Neuronal stem cell (in vitro differentiated cells): ENCODE data around the gene HGFAC.

Experiments used
- DNase-seq: peaks from one replicate; pipeline ENCODE4 v3.0.0-alpha.2; 2013; ENCODE audit warnings: low spot score
- H2AFZ ChIP-seq: one replicate; pipeline ENCODE4 v1.6.1; 2013; ENCODE audit warnings: mild to moderate bottlenecking, low read length, inconsistent platforms
- H2AK5ac ChIP-seq: 2 replicates; pipeline ENCODE4 v1.6.1; 2013; ENCODE audit warnings: low read depth, mild to moderate bottlenecking, inconsistent platforms, low read length, moderate library complexity, mixed read lengths
- H2BK120ac ChIP-seq: 2 replicates; pipeline ENCODE4 v1.6.1; 2013; ENCODE audit warnings: low read depth, mild to moderate bottlenecking, inconsistent platforms, low read length, moderate library complexity, mixed read lengths
- H2BK12ac ChIP-seq: one replicate; pipeline ENCODE4 v1.6.1; 2013; ENCODE audit warnings: low read length, inconsistent platforms
- H2BK15ac ChIP-seq: 2 replicates; pipeline ENCODE4 v1.6.1; 2013; ENCODE audit warnings: mild to moderate bottlenecking, low read length, inconsistent platforms, mixed read lengths
- H2BK5ac ChIP-seq: one replicate; pipeline ENCODE4 v1.6.1; 2013; ENCODE audit warnings: inconsistent platforms, mild to moderate bottlenecking, low read length, moderate library complexity
- H3K14ac ChIP-seq: one replicate; pipeline ENCODE4 v1.6.1; 2013; ENCODE audit warnings: low read length, inconsistent platforms
- H3K18ac ChIP-seq: 2 replicates; pipeline ENCODE4 v1.6.1; 2013; ENCODE audit warnings: low read length, inconsistent platforms
- H3K23ac ChIP-seq: 2 replicates; pipeline ENCODE4 v1.6.1; 2013; ENCODE audit warnings: low read depth, mild to moderate bottlenecking, mixed read lengths, low read length, inconsistent platforms; ENCODE audit not compliant: poor library complexity
- H3K27ac ChIP-seq: replicated peaks from 3 replicates; pipeline ENCODE4 v1.5.1; 2013; ENCODE audit warnings: low read length, inconsistent platforms
- H3K27me3 ChIP-seq, 3 experiments: 2 replicates each; pipeline ENCODE4 v1.6.1; 2013; ENCODE audit warnings: low read length in 3 of 3, mild to moderate bottlenecking in 2 of 3, inconsistent platforms in 1 of 3, low read depth in 1 of 3, mixed read lengths in 1 of 3, moderate library complexity in 1 of 3; ENCODE audit not compliant: control insufficient read depth in 3 of 3, insufficient read depth in 3 of 3
- H3K36me3 ChIP-seq, 2 donors: replicated peaks in 1 of 2; 2 replicates each; pipeline ENCODE4 v1.6.1; 2013; ENCODE audit warnings: low read length in 2 of 2; ENCODE audit not compliant: control insufficient read depth in 2 of 2, insufficient read depth in 2 of 2
- H3K4ac ChIP-seq: 2 replicates; pipeline ENCODE4 v1.6.1; 2013; ENCODE audit warnings: inconsistent platforms, mild to moderate bottlenecking, low read length, moderate library complexity
- H3K4me1 ChIP-seq, 2 donors: 1 replicate in 1 of 2; 2 replicates in 1 of 2; pipeline ENCODE4 v1.6.1; 2013; ENCODE audit warnings: low read length in 2 of 2, low read depth in 1 of 2; ENCODE audit not compliant: control insufficient read depth in 2 of 2, insufficient read depth in 1 of 2
- H3K4me2 ChIP-seq: one replicate; pipeline ENCODE4 v1.6.1; 2013; ENCODE audit warnings: mild to moderate bottlenecking, low read length, inconsistent platforms; ENCODE audit not compliant: insufficient read depth, poor library complexity, severe bottlenecking
- H3K4me3 ChIP-seq, 2 donors: 2 replicates each; pipeline ENCODE4 v1.5.1; 2013; ENCODE audit warnings: low read length in 2 of 2, mild to moderate bottlenecking in 2 of 2, inconsistent platforms in 1 of 2, moderate library complexity in 1 of 2
- H3K79me1 ChIP-seq: one replicate; pipeline ENCODE4 v1.6.1; 2013; ENCODE audit warnings: low read depth, mild to moderate bottlenecking, inconsistent platforms, low read length, moderate library complexity
- H3K9ac ChIP-seq: one replicate; pipeline ENCODE4 v1.6.1; 2013; ENCODE audit warnings: mild to moderate bottlenecking, low read depth, low read length, inconsistent platforms; ENCODE audit not compliant: poor library complexity
- H3K9me3 ChIP-seq, 2 donors: replicated peaks in 1 of 2; 2 replicates each; pipeline versions ENCODE3 to v1.6.1; 2013; ENCODE audit warnings: low read length in 2 of 2, mild to moderate bottlenecking in 2 of 2, inconsistent platforms in 1 of 2, low read depth in 1 of 2, mixed read lengths in 1 of 2, moderate library complexity in 1 of 2; ENCODE audit not compliant: control insufficient read depth in 2 of 2, insufficient read depth in 1 of 2
- H4K8ac ChIP-seq: one replicate; pipeline ENCODE4 v1.6.1; 2013; ENCODE audit warnings: low read depth, mild to moderate bottlenecking, inconsistent platforms, low read length, moderate library complexity
- H4K91ac ChIP-seq: one replicate; pipeline ENCODE4 v1.6.1; 2013; ENCODE audit warnings: low read length, low read depth, mild to moderate bottlenecking, inconsistent platforms; ENCODE audit not compliant: poor library complexity
- WGBS, 2 donors: extraction: QIAGEN DNeasy Blood & Tissue Kit; methylation state at CpG; one replicate each; pipeline ENCODE4 v1.1.7; 2013; ENCODE audit warnings: missing lambda C conversion rate in 2 of 2, mixed read lengths in 1 of 2; ENCODE audit not compliant: insufficient read length in 2 of 2, insufficient replicate concordance in 1 of 2; ENCODE audit errors: extremely low coverage in 2 of 2; 5-methylcytosine and 5-hydroxymethylcytosine counted together

HGFAC gene

GRCh38 chr4:3449574-3450534, 8.1 kb downstream of the HGFAC start:
- Histone ChIP-seq H3K27ac (no peak overlapping the region), H3K18ac (peak overlapping the region; percentile 50)

GRCh38 chr4:3450643-3451042, 8.9 kb downstream of the HGFAC start:
- Histone ChIP-seq H3K9me3 (peaks cover 0 to 3% of the 10 kb centered on the region in 2 donors), H3K36me3 (no peaks in the 10 kb centered on the region), H2BK15ac (peak overlapping the region; percentile 30), H3K27ac (no peak overlapping the region), H3K14ac (peak overlapping the region; percentile 84), H4K8ac (no peak overlapping the region), H3K4me2 (no peak overlapping the region), H2BK120ac (no peak overlapping the region), H3K9ac (no peak overlapping the region), H2AK5ac (no peak overlapping the region), H3K79me1 (no peaks in the 10 kb centered on the region), H4K91ac (no peak overlapping the region), H3K18ac (peak overlapping the region; percentile 50), H3K27me3 (no peaks in the 10 kb centered on the region), H2BK5ac (no peak overlapping the region), H3K4ac (no peak overlapping the region), H2AFZ (peak overlapping the region; percentile 80), H3K4me3 (no peak overlapping the region), H3K23ac (no peak overlapping the region), H3K4me1 (peaks cover 7% of the 10 kb centered on the region in 2 donors), H2BK12ac (peak overlapping the region; percentile 46)
- no peak for DNase-seq
- WGBS, 2 donors, result no CpG with 5 or more reads among the region's 4 CpGs

More at GRCh38 chr4:3449574-3450534, 8.1 kb downstream of the HGFAC start:
- H4K91ac ChIP-seq, result peak overlapping the region; percentile 65
- peaks cover 7% of the 10 kb centered on the region in 2 donors for H3K4me1 ChIP-seq
- peak overlapping the region; percentile 66 for H3K4ac ChIP-seq
- peak overlapping the region; percentile 85 for H3K23ac ChIP-seq
- no peaks in the 10 kb centered on the region for H3K27me3 ChIP-seq
- H3K79me1 ChIP-seq, result no peaks in the 10 kb centered on the region
- H3K4me3 ChIP-seq, result no peak overlapping the region
- H3K9ac ChIP-seq, result peak overlapping the region; percentile 21
- DNase-seq, result no peak
- H3K9me3 ChIP-seq, result peaks cover 0 to 3% of the 10 kb centered on the region in 2 donors
- no peaks in the 10 kb centered on the region for H3K36me3 ChIP-seq
- H2BK5ac ChIP-seq, result peak overlapping the region; percentile 78
- H2BK12ac ChIP-seq, result peak overlapping the region; percentile 46
- H3K14ac ChIP-seq, result peak overlapping the region; percentile 94
- no peak overlapping the region for H3K4me2 ChIP-seq
- WGBS, 2 donors, result no CpG with 5 or more reads among the region's 35 CpGs
- H2BK15ac ChIP-seq, result peak overlapping the region; percentile 99
- peak overlapping the region; percentile 98 for H2AK5ac ChIP-seq
- no peak overlapping the region for H4K8ac ChIP-seq
- H2BK120ac ChIP-seq, result no peak overlapping the region
- peak overlapping the region; percentile 80 for H2AFZ ChIP-seq

- Histone ChIP-seq H3K4me1 (peaks cover 7% of the 10 kb centered on the region in 2 donors), H4K8ac (no peak overlapping the region), H2BK120ac (no peak overlapping the region), H3K14ac (no peak overlapping the region), H3K4ac (no peak overlapping the region), H2BK12ac (no peak overlapping the region), H4K91ac (no peak overlapping the region), H3K23ac (no peak overlapping the region), H3K27me3 (no peaks in the 10 kb centered on the region), H2BK5ac (no peak overlapping the region), H3K9me3 (peaks cover 0 to 3% of the 10 kb centered on the region in 2 donors), H3K4me3 (no peak overlapping the region), H3K9ac (no peak overlapping the region), H3K18ac (no peak overlapping the region), H3K4me2 (no peak overlapping the region), H3K79me1 (no peaks in the 10 kb centered on the region), H3K36me3 (no peaks in the 10 kb centered on the region), H2AFZ (no peak overlapping the region), H2BK15ac (no peak overlapping the region), H2AK5ac (no peak overlapping the region), H3K27ac (no peak overlapping the region)
- DNase-seq, result no peak
- no CpG with 5 or more reads among the region's 3 CpGs for WGBS, 2 donors
These were observed 10.2 kb downstream of the HGFAC start for GRCh38 chr4:3451956-3452355.

- no peak overlapping the region for H3K4me3 ChIP-seq
- peaks cover 7% of the 10 kb centered on the region in 2 donors for H3K4me1 ChIP-seq
- no peak overlapping the region for H3K18ac ChIP-seq
- H2BK12ac ChIP-seq, result no peak overlapping the region
- peaks cover 0 to 3% of the 10 kb centered on the region in 2 donors for H3K9me3 ChIP-seq
- no peak overlapping the region for H2BK5ac ChIP-seq
- no peak overlapping the region for H4K91ac ChIP-seq
- no peak overlapping the region for H4K8ac ChIP-seq
- H3K36me3 ChIP-seq, result no peaks in the 10 kb centered on the region
- no peak overlapping the region for H2BK15ac ChIP-seq
- WGBS, 2 donors, result no CpG with 5 or more reads among the region's 7 CpGs
- H3K23ac ChIP-seq, result no peak overlapping the region
- no peak overlapping the region for H3K9ac ChIP-seq
- H3K27ac ChIP-seq, result no peak overlapping the region
- no peak for DNase-seq
- no peak overlapping the region for H3K4me2 ChIP-seq
- H2AK5ac ChIP-seq, result no peak overlapping the region
- H3K27me3 ChIP-seq, result no peaks in the 10 kb centered on the region
- H3K4ac ChIP-seq, result no peak overlapping the region
- H3K79me1 ChIP-seq, result no peaks in the 10 kb centered on the region
- no peak overlapping the region for H2AFZ ChIP-seq
- H2BK120ac ChIP-seq, result no peak overlapping the region
- H3K14ac ChIP-seq, result no peak overlapping the region
These were observed 10.6 kb downstream of the HGFAC start for GRCh38 chr4:3452376-3452775.
